HG03045 (cell line): ENCODE results near the gene CLASP1.
A peak's percentile ranks its signal among the peaks of the same experiment; 100 is the strongest.
"Not testable (repeated sequence)": the region's sequence is repeated elsewhere in the genome, so short reads cannot be mapped to it uniquely, and the experiment has no call there.

Experiments used
- ATAC-seq: cut with Tn5 transposase; IDR thresholded peaks from one replicate; pipeline ENCODE4 v1.9.1; 2021; ENCODE audit warnings: mild to moderate bottlenecking, moderate library complexity; ENCODE audit not compliant: unreplicated experiment

Gene CLASP1

DNA sequence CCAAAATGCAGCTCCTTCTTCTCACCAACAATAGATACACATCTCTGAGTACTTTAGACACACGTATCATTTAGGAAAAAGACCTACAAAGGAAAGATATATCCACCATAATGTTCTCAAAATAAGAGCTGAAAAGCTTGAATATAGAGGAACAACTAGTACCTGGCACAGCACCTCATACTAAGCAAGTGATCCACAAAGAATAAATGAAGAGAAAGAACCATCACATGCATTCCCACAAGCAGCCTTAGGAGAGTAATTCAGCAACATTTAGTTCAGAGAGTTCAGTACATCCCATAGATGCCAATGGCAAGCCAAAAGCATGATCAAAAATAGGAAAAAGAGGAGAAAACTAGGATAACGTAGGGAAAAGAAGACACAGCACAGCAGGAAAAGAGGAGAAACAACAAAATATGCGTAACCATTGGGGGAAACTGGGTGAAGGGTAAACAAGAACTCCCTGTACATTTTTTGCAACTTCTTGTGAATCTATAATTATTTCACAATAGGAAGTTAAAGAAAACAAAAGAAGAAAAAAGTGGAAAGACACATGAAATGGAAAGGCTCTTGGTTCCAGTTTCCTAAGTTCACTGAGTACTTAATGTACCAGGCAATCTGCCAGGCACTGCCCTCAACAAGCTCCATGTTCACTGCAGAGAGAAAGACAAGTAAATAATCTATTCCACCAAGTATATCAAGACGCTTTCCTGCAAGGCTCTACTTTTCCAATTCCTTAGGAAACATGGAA, 22.3 kb downstream of the CLASP1 start:
- no peak for ATAC-seq

DNA sequence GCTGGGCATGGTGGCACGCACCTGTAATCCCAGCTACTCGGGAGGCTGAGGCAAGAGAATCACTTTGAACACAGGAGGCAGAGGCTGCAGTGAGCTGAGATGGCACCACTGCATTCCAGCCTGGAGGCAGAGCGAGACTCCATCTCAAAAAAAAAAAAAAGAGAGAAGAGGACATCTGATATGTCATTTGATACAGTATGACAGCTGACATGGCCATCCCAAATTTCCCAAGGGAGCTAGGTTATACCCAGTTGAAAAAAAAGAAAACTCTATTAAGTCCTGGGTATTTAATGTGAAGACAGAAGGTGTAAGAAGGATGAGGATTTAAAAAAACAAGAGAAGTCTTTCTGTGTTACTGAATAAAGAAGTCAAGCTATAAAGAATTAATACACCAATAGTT, 23.3 kb downstream of the CLASP1 start:
- ATAC-seq: no peak

DNA sequence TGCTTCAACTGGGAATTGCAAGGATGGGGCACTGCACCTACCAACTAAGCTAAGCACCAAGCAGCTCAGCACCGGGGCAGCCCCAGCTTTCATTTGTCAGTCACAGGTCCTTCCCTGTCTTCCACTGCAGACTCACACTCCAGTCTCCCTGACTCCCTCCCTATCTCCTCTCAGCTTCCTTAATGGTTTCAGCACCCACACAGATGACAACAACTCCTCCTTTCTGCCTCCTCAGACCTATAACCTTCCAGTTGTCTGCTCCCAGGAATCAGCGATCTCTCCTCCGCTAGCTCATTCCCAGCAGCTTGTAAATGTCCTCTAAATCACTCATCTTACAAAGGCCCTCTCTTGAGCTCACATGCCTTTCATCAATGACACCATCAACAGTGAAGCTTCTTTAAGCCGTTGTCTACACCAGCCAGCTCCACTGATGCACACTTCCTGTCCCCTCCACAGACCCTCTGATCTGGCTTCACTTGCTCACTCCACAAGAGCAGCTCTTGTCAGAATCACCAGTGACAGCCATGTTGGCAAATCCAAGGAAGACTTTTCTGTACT, 32.1 kb downstream of the CLASP1 start:
- peak; percentile 52 for ATAC-seq

DNA sequence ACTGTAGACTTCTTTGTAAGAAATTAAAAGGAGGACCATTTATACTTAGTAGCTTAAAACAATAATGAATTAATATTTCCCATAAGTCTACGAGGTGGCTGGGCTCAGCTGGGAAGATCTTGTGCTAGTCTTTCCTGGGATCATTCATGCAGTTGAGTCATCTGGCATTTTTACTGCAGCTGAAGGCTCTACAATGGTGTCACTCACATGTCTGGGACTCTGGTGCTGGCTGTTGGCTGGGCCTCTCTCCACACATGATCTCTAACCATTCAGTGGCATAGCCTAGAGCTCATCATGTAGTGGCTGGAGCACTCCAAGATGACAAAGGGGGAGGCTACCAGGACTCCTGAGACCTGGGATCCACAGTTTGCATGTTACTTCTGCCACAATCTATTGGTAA, 35.5 kb downstream of the CLASP1 start:
- no peak for ATAC-seq

DNA sequence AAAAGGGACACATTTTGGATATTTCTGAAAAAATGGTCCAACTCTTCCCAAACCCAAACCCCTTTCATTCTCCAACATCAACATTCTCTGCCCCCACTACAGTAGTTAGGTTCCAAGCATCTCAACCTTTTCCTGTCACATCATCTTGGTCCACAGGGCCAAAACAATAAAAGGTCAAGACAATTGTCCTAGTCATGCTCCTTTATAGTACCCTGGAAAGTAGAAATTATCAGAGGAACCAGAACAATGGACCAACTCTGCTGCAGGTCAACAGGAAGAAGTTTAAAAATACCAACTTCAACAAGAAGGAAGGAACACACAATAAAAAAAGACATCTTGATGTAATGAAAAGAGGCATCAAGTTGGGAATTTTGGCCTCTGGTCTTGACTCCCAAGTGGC, 36.1 kb downstream of the CLASP1 start:
- no peak for ATAC-seq

DNA sequence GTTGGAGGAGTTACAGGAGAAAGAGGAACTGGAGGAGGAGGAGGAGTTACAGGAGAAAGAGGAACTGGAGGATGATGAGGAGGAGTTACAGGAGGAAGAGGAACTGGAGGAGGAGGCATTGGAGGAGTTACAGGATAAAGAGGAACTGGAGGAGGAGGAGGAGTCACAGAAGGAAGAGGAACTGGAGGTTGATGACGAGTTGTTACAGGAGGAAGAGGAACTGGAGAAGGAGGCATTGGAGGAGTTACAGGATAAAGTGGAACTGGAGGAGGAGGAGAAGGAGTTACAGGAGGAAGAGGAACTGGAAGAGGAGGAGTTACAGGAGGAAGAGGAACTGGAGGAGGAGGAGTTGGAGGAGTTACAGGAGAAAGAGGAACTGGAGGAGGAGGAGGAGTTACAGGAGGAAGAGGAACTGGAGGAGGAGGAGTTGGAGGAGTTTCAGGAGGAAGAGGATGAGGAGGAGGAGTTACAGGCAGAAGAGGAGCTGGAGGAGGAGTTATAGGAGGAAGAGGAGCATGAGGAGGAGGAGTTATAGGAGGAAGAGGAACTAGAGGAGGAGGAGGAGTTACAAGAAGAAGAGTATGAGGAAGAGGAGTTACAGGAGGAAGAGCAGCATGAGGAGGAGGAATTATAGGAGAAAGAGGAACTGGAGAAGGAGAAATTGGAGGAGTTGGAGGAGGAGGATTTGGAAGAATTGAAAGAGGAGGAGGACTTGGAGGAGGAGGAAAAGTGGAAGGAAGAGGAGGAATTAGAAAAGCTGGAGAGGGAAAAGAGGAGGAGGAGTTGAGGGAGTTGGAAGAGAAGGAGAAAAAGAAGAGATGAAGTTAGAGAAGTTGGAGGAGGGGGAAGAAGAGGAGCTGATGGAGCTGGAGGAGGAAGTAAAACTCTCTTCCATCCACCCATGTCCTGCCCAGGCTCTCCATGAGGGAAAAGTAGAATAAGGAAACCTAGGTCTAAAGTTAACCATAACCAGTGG, 37.2 kb downstream of the CLASP1 start:
- no peak for ATAC-seq

DNA sequence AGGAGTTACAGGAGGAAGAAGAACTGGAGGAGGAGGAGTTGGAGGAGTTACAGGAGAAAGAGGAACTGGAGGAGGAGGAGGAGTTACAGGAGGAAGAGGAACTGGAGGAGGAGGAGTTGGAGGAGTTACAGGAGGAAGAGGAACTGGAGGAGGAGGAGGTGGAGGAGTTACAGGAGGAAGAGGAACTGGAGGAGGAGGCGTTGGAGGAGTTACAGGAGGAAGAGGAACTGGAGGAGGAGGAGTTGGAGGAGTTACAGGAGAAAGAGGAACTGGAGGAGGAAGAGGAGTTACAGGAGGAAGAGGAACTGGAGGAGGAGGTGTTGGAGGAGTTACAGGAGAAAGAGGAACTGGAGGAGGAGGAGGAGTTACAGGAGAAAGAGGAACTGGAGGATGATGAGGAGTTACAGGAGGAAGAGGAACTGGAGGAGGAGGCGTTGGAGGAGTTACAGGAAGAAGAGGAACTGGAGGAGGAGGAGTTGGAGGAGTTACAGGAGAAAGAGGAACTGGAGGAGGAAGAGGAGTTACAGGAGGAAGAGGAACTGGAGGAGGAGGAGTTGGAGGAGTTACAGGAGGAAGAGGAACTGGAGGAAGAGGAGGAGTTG, 38.1 kb downstream of the CLASP1 start:
- ATAC-seq: not testable (repeated sequence)

DNA sequence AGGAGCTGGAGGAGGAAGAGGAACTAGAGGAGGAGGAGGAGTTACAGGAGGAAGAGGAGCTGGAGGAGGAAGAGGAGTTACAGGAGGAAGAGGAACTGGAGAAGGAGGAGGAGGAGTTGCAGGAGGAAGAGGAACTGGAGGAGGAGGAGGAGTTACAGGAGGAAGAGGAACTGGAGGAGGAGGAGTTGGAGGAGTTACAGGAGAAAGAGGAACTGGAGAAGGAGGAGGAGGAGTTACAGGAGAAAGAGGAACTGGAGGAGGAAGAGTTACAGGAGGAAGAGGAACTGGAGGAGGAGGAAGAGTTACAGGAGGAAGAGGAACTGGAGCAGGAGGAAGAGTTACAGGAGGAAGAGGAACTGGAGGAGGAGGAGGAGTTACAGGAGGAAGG, 38.8 kb downstream of the CLASP1 start:
- not testable (repeated sequence) for ATAC-seq

DNA sequence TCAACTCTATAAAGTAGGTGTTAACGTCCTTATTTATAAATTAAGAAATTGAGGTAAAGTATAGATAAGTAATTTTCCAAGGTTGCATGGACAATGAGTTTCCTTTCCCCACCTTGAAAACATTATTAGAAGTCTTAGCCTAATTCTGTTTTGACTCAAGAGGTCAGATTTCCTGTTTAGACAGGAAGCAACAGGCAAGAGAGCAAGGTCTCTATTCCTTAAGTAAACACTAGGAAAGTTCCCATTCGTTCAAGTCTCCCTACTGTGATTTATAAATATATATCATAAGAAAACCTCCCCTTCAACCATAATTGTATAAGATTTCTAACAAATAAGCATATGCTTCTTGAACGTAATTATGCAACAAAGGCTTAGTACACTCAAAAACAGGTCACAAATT, 40.3 kb downstream of the CLASP1 start:
- no peak for ATAC-seq

DNA sequence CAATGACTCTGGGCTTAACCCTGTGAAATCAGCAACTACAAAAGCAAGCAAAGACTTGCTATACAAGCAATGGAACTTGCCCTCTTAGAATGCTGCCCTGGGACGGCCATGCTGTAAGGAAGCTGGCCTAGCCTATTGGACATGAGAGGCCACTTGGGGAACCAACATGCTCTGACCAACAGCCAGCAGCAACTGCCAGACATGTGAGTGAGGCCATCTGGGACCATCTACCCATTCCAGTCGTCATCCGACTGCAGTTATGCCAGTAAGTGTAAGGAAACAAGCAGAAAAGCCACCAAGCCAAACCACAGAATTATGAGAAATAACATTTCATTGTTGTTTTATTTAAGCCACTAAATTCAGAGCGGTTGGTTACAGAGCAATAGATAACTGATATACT, 40.9 kb downstream of the CLASP1 start:
- ATAC-seq: no peak

DNA sequence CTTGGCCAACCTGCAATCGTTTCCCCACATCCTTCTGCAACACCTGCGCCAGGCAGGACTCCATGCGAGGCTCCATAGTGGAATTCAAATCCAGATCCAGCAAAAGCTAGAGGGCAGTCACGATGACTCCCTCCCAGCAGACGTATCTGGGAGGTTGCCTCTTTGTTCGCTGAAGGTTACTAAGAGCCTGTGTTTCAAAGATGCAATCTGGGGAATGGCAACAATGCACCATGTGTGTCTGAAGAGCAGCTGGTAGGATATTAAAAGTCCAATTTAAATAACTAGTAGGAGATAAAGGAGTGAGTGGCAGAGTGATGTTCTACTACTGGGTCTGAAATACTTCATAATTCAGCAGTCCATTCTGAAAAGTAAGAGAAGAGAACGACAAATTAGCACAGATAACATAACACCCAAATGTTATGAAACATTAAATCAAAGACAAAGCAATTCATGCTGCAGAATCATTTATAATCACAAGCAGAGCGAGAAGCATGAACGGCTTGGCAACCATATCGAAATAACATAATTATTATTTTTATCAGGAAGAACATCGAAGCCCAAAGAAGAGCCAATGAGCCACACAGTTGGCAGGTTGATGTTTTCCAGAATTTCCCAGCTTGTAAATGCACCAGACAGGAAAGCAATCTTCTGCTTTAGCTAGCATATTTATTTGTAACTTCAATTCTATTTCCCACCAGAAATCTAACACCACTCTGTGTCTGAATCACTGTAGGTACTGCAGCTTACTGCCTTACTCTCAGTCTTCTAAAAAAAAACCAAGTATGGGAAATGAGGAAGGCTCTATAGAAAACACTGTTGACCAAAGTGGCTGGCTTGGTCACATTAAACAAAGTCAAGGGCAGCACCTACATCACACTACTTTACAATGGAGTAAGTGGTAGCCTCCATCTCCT, 43.2 kb downstream of the CLASP1 start:
- no peak for ATAC-seq

DNA sequence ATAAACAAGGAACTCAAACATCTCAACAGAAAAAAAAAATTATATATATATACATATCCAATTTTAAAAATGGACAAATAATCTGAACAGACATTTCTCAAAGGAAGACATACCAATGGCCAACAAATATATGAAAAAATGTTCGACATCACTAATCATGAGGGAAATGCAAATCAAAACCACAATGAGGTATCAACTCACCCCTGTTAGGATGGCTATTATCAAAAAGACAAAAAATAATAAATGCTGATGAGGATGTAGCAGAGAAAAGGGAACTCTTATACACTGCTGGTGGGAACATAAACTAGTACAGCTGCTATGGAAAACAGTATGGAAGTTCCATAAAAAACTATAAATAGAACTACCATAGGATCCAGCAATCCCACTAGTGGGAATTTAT, 46.1 kb downstream of the CLASP1 start:
- no peak for ATAC-seq

DNA sequence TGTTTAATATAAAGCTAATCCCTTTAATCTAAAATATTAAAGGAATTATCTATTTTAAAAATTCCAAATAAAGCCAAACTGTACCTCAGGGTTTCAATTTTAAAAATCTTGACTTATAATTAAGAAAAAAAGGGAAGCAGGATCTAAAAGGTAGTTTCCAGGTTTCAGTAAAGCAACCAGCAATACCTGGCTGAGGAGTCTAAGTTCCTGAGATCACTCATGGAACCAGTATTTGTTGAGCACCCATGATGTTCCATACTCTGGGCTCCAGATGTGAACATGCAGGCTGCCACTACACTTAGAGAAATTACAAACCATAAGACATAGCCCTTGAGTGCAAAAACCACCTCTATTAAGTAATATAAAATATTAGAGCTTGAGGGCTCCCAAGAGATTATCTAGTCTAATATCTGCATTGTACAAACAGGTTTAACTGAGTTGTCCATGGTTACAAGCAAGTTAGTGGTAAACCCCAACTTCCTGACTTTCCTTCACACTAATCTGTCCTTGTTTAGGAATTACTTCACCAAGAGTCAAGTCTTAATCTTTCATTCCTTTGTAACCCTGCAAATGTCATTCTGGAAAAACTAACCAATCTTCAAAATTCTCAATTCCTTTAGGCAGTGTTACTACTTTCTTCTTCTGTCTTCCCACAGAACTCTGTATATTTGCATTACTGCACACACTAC, 49.2 kb downstream of the CLASP1 start:
- no peak for ATAC-seq

DNA sequence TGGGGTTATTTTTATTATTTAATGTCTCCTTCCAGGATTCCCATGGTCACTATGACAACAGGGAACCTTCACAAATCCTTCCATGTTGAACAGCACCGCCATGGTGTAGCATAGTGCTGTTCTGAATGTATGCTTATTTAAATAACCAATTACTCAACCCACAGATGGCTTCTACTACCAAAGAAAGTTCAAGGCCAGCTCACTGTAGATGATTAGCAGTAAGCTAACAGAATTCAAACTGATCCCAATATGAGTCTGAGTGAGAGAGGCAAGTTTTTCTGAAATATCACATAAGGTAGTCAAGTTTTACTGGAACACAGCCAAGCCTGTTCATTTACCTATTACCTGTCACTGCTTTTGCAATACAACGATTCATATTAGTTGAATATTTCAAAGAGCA, 51.2 kb downstream of the CLASP1 start:
- peak; percentile 37 for ATAC-seq

DNA sequence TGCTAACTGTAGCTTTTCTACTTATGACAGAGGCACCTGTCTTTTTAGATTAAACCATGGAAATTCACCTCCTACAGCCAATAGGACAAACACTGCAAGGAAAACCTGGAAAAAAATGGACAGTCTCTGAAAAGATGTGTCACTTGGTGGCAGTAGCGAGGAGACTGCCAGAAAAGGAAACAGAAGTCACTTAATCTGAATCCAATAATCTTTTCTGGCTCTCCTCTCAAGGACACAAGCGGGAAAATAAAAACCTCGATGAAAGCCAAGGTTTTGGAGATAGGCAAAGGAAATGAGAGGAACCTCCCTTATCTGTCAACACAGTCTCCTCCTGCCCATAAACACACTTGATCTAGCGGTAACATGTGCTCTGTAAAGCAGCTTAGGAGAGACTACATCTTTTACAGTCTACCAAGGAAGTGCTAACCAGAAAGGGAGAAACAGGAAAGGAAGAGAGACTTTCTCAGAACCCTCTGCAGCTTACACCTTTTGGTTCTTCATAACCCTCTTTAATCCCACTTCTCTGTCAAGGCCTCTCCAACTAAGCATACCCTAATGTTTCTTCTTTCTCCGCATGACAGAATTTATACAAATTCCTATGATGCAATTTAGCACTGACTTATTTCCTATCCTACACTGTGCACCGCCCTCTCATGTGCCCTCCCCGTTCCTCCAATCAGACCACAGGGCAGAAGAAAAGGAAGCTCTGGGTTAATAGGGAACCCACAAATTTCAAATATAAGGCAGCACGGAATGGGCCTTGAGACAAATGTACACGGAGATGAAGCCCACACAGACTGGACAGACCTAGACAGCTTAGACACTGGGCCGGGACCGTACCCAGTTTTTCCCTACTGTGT, 52.8 kb downstream of the CLASP1 start:
- ATAC-seq: peak; percentile 45

DNA sequence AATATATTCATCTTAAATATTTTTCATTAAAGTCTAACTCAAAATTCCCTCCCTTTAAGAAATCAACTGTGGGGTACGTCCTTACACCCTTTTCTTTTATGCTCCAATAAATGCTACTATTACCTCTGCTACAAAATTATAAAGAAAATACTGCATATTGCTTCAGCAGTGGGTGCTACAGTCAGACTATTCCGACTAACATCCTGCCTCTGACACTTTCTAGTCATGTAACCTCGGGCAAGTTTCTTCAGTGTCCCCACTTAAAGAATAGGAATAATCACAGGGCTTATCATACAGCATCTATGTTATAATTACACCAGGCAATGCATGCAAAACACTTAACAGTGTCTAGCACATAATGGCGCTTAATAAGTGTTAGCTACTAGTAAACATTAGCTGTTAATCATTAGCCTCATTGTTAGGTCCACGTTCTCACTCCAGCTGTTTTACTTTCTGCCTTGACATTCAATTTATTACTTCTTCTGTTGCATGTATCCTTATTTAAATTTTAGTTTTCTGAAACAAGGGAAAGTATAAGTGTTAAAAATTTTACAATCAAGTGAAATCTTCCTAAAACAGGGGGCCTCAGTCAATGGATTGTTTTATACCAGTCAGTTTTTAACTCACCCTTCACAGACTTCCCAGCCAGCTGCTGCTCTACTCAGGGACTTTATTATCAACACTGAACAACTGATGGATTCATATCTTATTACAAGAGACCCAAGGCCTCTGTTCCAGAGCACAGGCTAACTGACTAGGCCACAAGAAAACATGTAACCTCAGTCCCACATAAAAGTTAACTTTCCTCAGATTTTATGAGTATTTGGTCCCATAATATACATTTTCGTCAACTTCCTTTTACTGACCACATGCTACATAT, 54.0 kb downstream of the CLASP1 start:
- ATAC-seq: no peak

DNA sequence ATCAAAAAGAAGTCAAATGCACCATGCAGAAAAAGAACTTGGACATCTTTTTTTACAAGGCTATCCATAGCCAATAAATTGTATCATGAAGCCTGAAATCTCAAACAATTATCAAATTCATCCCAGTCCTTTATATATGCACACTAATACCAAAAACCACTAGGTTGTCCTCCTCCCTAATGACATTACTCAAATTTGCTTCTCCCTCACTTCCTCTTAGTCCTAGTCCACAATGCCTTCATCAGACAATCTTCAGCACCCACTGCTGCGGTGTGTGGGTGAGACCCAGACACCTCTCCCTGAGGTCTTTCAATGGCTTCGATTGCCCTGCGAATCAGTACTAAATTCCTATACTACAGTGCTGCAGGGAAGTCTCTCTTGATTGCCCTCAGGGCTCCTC, 58.1 kb downstream of the CLASP1 start:
- no peak for ATAC-seq

DNA sequence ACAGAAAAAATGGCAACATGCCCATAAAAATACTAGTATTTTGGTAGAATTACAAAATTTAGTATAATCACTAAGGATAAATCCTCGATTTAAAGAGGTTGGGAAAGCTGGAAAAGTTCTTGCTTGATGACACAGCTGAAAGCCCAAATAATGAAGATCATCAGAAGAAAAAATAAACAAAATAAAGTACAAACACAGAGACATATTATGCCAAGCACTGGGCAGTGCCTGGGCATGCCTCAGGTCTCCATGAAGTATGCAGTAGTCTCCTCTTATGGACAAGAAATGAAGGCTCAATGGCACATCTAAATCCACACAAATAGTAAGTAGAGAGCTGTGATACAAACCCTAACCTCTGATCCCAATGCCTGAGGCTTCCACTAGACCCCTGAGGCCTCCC, 60.9 kb downstream of the CLASP1 start:
- ATAC-seq: no peak
